Calu3 (cell line): ENCODE results near the gene DDRGK1. TPM values are rescaled to one million over a fixed set of nuclear protein-coding genes. Genes with fewer than 3 reads are reported as not detected.

Experiments used
- BruUV-seq: library from RNA; stranded (reverse); fragments of 400-500 nt; replicated peaks from 2 replicates; lab custom pipeline; 2021; lab: Mats Ljungman, UMichigan
- CTCF ChIA-PET: fragments of 300-600 bp; sonication (Branson Sonifier 250); formaldehyde crosslinking; loops from one replicate; lab custom pipeline; 2022; ENCODE audit warnings: antibody characterized with exemption; lab: Charles Lee
- DNase-seq: peaks from one replicate; pipeline ENCODE4 v3.0.0; 2022
- H3K27ac Mint-ChIP-seq: one replicate; pipeline ENCODE4 v1.8.0; 2022; ENCODE audit warnings: mixed read lengths; ENCODE audit not compliant: unreplicated experiment
- H3K27me3 Mint-ChIP-seq: one replicate; pipeline ENCODE4 v1.8.0; 2022; ENCODE audit warnings: mixed read lengths; ENCODE audit not compliant: unreplicated experiment
- H3K36me3 Mint-ChIP-seq: one replicate; pipeline ENCODE4 v1.8.0; 2022; ENCODE audit warnings: mild to moderate bottlenecking, moderate library complexity, mixed read lengths; ENCODE audit not compliant: insufficient read depth, unreplicated experiment
- H3K4me1 Mint-ChIP-seq: one replicate; pipeline ENCODE4 v1.8.0; 2022; ENCODE audit warnings: mild to moderate bottlenecking, low read depth, mixed read lengths; ENCODE audit not compliant: unreplicated experiment
- H3K4me3 Mint-ChIP-seq: one replicate; pipeline ENCODE4 v1.8.0; 2022; ENCODE audit warnings: mild to moderate bottlenecking, low read depth, moderate library complexity, mixed read lengths; ENCODE audit not compliant: unreplicated experiment
- H3K9me3 Mint-ChIP-seq: one replicate; pipeline ENCODE4 v1.8.0; 2022; ENCODE audit warnings: low read depth, mixed read lengths; ENCODE audit not compliant: unreplicated experiment
- intact Hi-C: fragments of 100-400 bp; cut with micrococcal nuclease; formaldehyde crosslinking; loops from one replicate; pipeline ENCODE4 v1.10.0; 2022; ENCODE audit not compliant: unreplicated experiment
- total RNA-seq: library from RNA; stranded (reverse); gene quantifications from 2 replicates; pipeline ENCODE4 v1.2.3, GENCODE V29; 2022
- TF ChIP-seq, protein P1 (sequence below): fragments of 200-600 bp; IDR thresholded peaks from one replicate; pipeline ENCODE4 v1.8.0; 2022; ENCODE audit warnings: antibody characterized with exemption; ENCODE audit not compliant: unreplicated experiment

DDRGK1 gene
- total RNA-seq, 1 experiment from 2014 or later, result 30.9 TPM

DNA sequence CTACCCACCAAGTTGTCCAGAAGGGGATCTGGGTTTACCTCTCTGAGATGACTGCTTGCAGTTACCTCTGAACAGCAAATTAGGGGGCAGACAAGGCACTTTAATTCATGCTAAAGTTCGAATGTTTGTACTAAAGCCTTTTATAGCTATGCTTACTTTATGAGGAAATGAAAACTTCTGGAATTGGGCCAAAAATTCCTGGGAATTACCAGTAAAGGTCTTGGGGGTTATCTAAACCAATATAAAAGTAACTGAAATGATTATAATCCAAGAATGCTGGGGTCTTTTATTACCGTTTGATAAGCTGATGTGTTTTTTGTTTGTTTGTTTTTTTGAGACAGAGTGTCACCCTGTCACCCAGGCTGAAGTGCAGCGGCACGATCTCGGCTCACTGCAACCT, 23.2 kb downstream of the DDRGK1 start:
- Mint-ChIP-seq H3K27ac (no peak overlapping the region), H3K4me3 (no peak overlapping the region), H3K4me1 (no peaks in the 10 kb centered on the region), H3K9me3 (no peaks in the 10 kb centered on the region), H3K27me3 (no peaks in the 10 kb centered on the region), H3K36me3 (peaks cover 5% of the 10 kb centered on the region)
- no peak for DNase-seq
- BruUV-seq, result no TSS peak
- CTCF ChIA-PET, result no interaction called here
- TF ChIP-seq, protein P1, sequence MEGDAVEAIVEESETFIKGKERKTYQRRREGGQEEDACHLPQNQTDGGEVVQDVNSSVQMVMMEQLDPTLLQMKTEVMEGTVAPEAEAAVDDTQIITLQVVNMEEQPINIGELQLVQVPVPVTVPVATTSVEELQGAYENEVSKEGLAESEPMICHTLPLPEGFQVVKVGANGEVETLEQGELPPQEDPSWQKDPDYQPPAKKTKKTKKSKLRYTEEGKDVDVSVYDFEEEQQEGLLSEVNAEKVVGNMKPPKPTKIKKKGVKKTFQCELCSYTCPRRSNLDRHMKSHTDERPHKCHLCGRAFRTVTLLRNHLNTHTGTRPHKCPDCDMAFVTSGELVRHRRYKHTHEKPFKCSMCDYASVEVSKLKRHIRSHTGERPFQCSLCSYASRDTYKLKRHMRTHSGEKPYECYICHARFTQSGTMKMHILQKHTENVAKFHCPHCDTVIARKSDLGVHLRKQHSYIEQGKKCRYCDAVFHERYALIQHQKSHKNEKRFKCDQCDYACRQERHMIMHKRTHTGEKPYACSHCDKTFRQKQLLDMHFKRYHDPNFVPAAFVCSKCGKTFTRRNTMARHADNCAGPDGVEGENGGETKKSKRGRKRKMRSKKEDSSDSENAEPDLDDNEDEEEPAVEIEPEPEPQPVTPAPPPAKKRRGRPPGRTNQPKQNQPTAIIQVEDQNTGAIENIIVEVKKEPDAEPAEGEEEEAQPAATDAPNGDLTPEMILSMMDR, result no peak
- intact Hi-C loops, result no loop called here

DNA sequence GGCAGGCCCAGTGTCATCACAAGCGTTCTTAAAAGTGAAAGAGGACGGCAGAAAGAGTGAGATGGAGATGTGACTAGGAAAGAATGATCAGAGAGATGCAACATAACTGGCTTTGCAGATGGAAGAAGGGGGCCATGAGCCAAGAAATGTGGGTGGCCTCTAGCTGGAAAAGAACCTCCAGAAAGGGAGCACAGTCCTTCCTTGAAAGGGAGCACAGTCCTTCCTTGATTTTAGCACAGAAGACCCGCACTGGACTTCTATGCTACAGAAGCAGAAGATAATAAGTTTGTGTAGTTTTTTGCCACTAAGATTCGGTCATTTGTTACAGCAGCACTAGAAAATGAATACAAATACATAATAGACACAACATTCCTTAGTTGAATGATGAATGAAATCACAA, 24.2 kb downstream of the DDRGK1 start:
- Mint-ChIP-seq H3K4me3 (no peak overlapping the region), H3K9me3 (no peaks in the 10 kb centered on the region), H3K4me1 (peaks cover 4% of the 10 kb centered on the region), H3K36me3 (peaks cover 5% of the 10 kb centered on the region), H3K27me3 (no peaks in the 10 kb centered on the region), H3K27ac (no peak overlapping the region)
- no TSS peak for BruUV-seq
- CTCF ChIA-PET, result no interaction called here
- TF ChIP-seq, protein P1, result no peak
- DNase-seq, result no peak
- intact Hi-C loops, result no loop called here

DNA sequence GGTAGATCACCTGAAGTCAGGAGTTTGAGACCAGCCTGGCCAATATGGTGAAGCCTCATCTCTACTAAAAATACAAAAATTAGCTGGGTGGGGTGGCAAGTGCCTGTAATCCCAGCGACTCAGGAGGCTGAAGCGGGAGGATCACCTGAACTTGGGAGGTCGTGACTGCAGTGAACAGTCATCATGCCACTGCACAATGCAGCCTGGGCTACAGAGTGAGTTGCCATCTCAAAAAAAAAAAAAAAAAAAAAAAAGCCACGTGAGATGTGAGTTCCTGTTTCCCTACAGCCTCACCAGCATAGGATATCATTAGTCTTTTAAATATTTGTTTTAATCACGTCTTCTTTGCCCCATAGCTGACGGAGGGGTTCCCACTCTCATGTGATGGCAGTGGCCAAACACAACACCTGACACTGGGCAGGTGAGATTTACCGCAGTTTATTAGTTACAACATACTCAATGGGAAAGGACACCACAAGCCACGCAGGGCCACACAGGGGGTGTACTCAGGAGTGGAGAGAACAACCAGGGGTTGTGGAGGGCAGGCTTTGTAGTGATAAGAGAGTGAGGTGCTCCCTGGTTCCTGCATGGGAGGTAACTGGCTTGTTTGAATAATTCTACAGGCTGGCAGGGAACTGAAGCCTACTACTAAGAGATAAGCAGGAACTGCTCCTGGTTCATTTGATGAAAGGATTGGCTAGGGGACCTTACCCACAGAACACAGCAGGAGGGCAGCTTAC, 26.6 kb downstream of the DDRGK1 start:
- Mint-ChIP-seq H3K4me3 (no peak overlapping the region), H3K9me3 (no peaks in the 10 kb centered on the region), H3K36me3 (peaks cover 16% of the 10 kb centered on the region), H3K27me3 (peaks cover under 1% of the 10 kb centered on the region), H3K27ac (no peak overlapping the region), H3K4me1 (peaks cover 11% of the 10 kb centered on the region)
- CTCF ChIA-PET, result no interaction called here
- intact Hi-C loops, result no loop called here
- BruUV-seq, result no TSS peak
- DNase-seq, result no peak
- TF ChIP-seq, protein P1, result no peak

DNA sequence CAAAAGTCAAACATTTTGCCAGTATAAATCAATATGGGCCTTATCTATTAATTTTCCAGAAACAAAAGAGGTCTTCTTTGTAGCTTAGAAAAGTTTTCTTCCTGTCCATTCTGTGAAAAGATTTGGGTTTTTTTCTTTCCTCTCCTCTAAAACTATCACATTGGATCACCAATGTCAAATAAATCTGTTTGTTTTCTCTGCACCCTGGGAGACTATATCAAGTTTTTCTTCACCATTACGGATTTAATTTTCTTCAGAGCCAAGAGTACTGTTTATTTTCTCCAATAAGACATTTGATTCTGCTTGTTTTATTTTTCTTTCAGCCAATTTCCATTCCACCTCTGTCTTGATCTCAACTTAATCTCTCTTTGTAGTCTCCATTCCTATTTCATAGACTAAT, 29.2 kb downstream of the DDRGK1 start:
- CTCF ChIA-PET, result no interaction called here
- Mint-ChIP-seq H3K9me3 (no peaks in the 10 kb centered on the region), H3K27ac (no peak overlapping the region), H3K36me3 (peaks cover 18% of the 10 kb centered on the region), H3K4me1 (peaks cover 11% of the 10 kb centered on the region), H3K4me3 (peak overlapping the region; percentile 84), H3K27me3 (peaks cover 16% of the 10 kb centered on the region)
- no peak for DNase-seq
- TF ChIP-seq, protein P1, result no peak
- TSS peak; percentile 51 for BruUV-seq
- intact Hi-C loops, result no loop called here
